Measurements from ENCODE around the gene ANKRD33B.

DNA sequence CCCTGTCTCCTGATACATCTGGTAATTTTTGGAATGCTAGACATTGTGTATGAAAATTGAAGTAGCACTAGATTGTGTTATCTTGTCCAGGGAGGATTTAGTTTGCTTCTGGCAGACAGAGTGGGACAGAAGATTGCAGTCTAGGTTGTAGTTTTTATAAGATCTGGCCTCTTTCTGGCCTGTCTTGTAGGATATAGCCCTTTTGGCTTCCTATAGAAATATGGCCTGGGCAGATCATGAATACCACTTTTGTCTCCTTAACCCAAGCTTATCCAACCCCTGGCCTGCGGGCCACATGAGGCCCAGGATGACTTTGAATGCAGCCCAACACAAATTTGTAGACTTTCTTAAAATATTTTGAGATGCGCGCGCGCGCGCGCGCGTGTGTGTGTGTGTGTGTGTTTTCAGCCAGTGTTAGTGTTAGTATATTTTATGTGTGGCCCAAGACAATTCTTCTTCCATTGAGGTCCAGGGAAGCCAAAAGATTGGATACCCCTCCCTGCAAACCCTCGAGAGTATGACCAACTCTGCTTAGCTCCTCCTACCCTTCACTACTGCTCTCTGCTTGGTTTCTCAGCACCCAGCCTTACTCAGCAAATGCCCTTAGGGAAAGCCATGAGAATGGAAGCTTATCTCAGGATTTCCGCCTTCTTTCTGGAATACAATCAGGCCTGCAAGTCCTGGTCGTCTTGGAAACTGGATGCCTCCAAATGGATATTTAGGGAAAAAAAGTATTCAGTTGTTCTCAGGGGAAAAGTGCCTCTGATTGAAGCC is 26.5 kb downstream of the ANKRD33B start:
- no peak for TF ChIP-seq EZH2 (IDR thresholded peaks at IDR 0.05; ENCODE audit: low read length)
- no peak for TF ChIP-seq CTCF (optimal IDR thresholded peaks at IDR 0.05 in 1 of 3, IDR thresholded peaks at IDR 0.05 in 1 of 3, conservative IDR thresholded peaks at IDR 0.05 in 1 of 3; ENCODE audit: extremely low read depth in 1 of 3, insufficient read depth in 2 of 3, low read length in 3 of 3)

Measured in keratinocyte (primary cell).